H9 (cell line): ENCODE results near the gene PAK1. TPM values are rescaled to one million over a fixed set of nuclear protein-coding genes. Genes with fewer than 3 reads are reported as not detected.

Source experiments
- DNase-seq: peaks from one replicate; pipeline ENCODE4 v3.0.0-alpha.2; 2017
- H2AFZ ChIP-seq: one replicate; pipeline ENCODE4 v1.6.1; 2013; ENCODE audit warnings: mild to moderate bottlenecking, low read length, control low read depth, moderate library complexity
- H2AK5ac ChIP-seq: 2 replicates; pipeline ENCODE4 v1.6.1; 2013; ENCODE audit warnings: low read length, control low read depth, mixed read lengths; ENCODE audit not compliant: insufficient read length
- H2BK120ac ChIP-seq: one replicate; pipeline ENCODE4 v1.6.1; 2013; ENCODE audit warnings: low read depth, mild to moderate bottlenecking, low read length, control low read depth, inconsistent platforms; ENCODE audit not compliant: poor library complexity, severe bottlenecking
- H2BK12ac ChIP-seq: 2 replicates; pipeline ENCODE4 v1.6.1; 2013; ENCODE audit warnings: low read length, control low read depth, mixed read lengths, low read depth; ENCODE audit not compliant: insufficient read length
- H2BK15ac ChIP-seq: 2 replicates; pipeline ENCODE4 v1.6.1; 2013; ENCODE audit warnings: low read depth, low read length, control low read depth
- H2BK20ac ChIP-seq: one replicate; pipeline ENCODE4 v1.6.1; 2013; ENCODE audit warnings: low read depth, mild to moderate bottlenecking, low read length, control low read depth, inconsistent platforms; ENCODE audit not compliant: poor library complexity, severe bottlenecking
- H2BK5ac ChIP-seq: 2 replicates; pipeline ENCODE4 v1.6.1; 2013; ENCODE audit warnings: low read length, control low read depth, mixed read lengths; ENCODE audit not compliant: insufficient read length
- H3K14ac ChIP-seq: 2 replicates; pipeline ENCODE4 v1.6.1; 2013; ENCODE audit warnings: low read length, control low read depth; ENCODE audit not compliant: insufficient read depth
- H3K18ac ChIP-seq: 2 replicates; pipeline ENCODE4 v1.6.1; 2013; ENCODE audit warnings: low read depth, mild to moderate bottlenecking, mixed read lengths, low read length, control low read depth; ENCODE audit not compliant: insufficient read length
- H3K23ac ChIP-seq: 2 replicates; pipeline ENCODE4 v1.6.1; 2013; ENCODE audit warnings: low read length, control low read depth, mixed read lengths, low read depth; ENCODE audit not compliant: insufficient read length
- H3K23me2 ChIP-seq: 2 replicates; pipeline ENCODE4 v1.6.1; 2013; ENCODE audit warnings: low read depth, mild to moderate bottlenecking, mixed read lengths, low read length, control low read depth; ENCODE audit not compliant: insufficient read length, poor library complexity, severe bottlenecking
- H3K27ac ChIP-seq: 2 replicates; pipeline ENCODE4 v1.5.1; 2013; ENCODE audit warnings: low read length, control low read depth, mixed read lengths, low read depth; ENCODE audit not compliant: insufficient read length
- H3K27me3 ChIP-seq: 2 replicates; pipeline ENCODE4 v1.6.1; 2013; ENCODE audit warnings: low read length, control low read depth, inconsistent platforms; ENCODE audit not compliant: insufficient read depth
- H3K4ac ChIP-seq: 2 replicates; pipeline ENCODE4 v1.6.1; 2013; ENCODE audit warnings: low read depth, mild to moderate bottlenecking, control low read depth, inconsistent platforms, low read length, moderate library complexity
- H3K4me1 ChIP-seq: 2 replicates; pipeline ENCODE4 v1.6.1; 2013; ENCODE audit warnings: low read length, control low read depth, inconsistent platforms; ENCODE audit not compliant: insufficient read depth
- H3K4me2 ChIP-seq: 2 replicates; pipeline ENCODE4 v1.6.1; 2013; ENCODE audit warnings: low read length, control low read depth, mixed read lengths; ENCODE audit not compliant: insufficient read length, insufficient read depth
- H3K56ac ChIP-seq: 2 replicates; pipeline ENCODE4 v1.6.1; 2013; ENCODE audit warnings: low read depth, mild to moderate bottlenecking, mixed read lengths, low read length, control low read depth; ENCODE audit not compliant: insufficient read length
- H3K79me1 ChIP-seq: 2 replicates; pipeline ENCODE4 v1.6.1; 2013; ENCODE audit warnings: low read depth, mild to moderate bottlenecking, moderate library complexity, low read length, control low read depth, inconsistent platforms; ENCODE audit not compliant: insufficient read depth, poor library complexity, severe bottlenecking
- H3K79me2 ChIP-seq: 2 replicates; pipeline ENCODE4 v1.6.1; 2013; ENCODE audit warnings: low read length, control low read depth, inconsistent platforms; ENCODE audit not compliant: insufficient read depth
- H3K9ac ChIP-seq: 2 replicates; pipeline ENCODE4 v1.6.1; 2013; ENCODE audit warnings: low read length, control low read depth, mixed read lengths; ENCODE audit not compliant: insufficient read length; ENCODE audit errors: extremely low read depth
- H3K9me3 ChIP-seq: one replicate; pipeline ENCODE4 v1.6.1; 2013; ENCODE audit warnings: low read depth, low read length, inconsistent platforms; ENCODE audit not compliant: control insufficient read depth
- H3T11ph ChIP-seq: one replicate; pipeline ENCODE4 v1.6.1; 2013; ENCODE audit warnings: mild to moderate bottlenecking, low read length, control low read depth, inconsistent platforms
- H4K20me1 ChIP-seq: one replicate; pipeline ENCODE4 v1.6.1; 2013; ENCODE audit not compliant: control insufficient read depth, insufficient read length, insufficient read depth
- H4K5ac ChIP-seq: 2 replicates; pipeline ENCODE4 v1.6.1; 2013; ENCODE audit warnings: low read depth, mild to moderate bottlenecking, mixed read lengths, low read length, control low read depth; ENCODE audit not compliant: insufficient read length
- H4K8ac ChIP-seq: replicated peaks from 2 replicates; pipeline ENCODE4 v1.6.1; 2013; ENCODE audit warnings: low read length, control low read depth, mixed read lengths, low read depth; ENCODE audit not compliant: insufficient read length
- H4K91ac ChIP-seq: 2 replicates; pipeline ENCODE4 v1.6.1; 2013; ENCODE audit warnings: low read depth, mild to moderate bottlenecking, moderate library complexity, mixed read lengths, low read length, control low read depth; ENCODE audit not compliant: insufficient read length
- H3K27ac Mint-ChIP-seq, 3 experiments: 2 replicates in 2 of 3; 3 replicates in 1 of 3; pipeline ENCODE4 v1.8.0; 2020 to 2021; ENCODE audit warnings: mixed read lengths in 3 of 3, mild to moderate bottlenecking in 1 of 3, moderate library complexity in 1 of 3
- H3K27me3 Mint-ChIP-seq: 2 replicates; pipeline ENCODE4 v1.8.0; 2021; ENCODE audit warnings: low read depth, mild to moderate bottlenecking, moderate library complexity, mixed read lengths
- H3K36me3 Mint-ChIP-seq, 3 experiments: 2 replicates in 2 of 3; 3 replicates in 1 of 3; pipeline ENCODE4 v1.8.0; 2020 to 2021; ENCODE audit warnings: low read depth in 3 of 3, mixed read lengths in 3 of 3; ENCODE audit not compliant: insufficient read depth in 1 of 3
- H3K4me1 Mint-ChIP-seq, 2 experiments: 2 replicates each; pipeline ENCODE4 v1.8.0; 2020; ENCODE audit warnings: mixed read lengths in 2 of 2
- H3K4me3 Mint-ChIP-seq, 2 experiments: 2 replicates in 1 of 2; 3 replicates in 1 of 2; pipeline ENCODE4 v1.8.0; 2020 to 2021; ENCODE audit warnings: mild to moderate bottlenecking in 2 of 2, mixed read lengths in 2 of 2, moderate library complexity in 1 of 2
- H3K9me3 Mint-ChIP-seq, 2 experiments: 2 replicates in 1 of 2; 3 replicates in 1 of 2; pipeline ENCODE4 v1.8.0; 2020; ENCODE audit warnings: mild to moderate bottlenecking in 2 of 2, mixed read lengths in 2 of 2, moderate library complexity in 1 of 2
- CTCF ChIP-seq: fragments of 200-600 bp; sonication (generic); conservative IDR thresholded peaks from 3 replicates; pipeline ENCODE4 v1.8.0; 2021; ENCODE audit warnings: antibody characterized with exemption, mild to moderate bottlenecking
- total RNA-seq: library from RNA; stranded (reverse); gene quantifications from 2 replicates; pipeline ENCODE4 v1.2.1, GENCODE V29; 2021

PAK1 gene
- total RNA-seq, 1 experiment from 2014 or later: 122 TPM

- Histone ChIP-seq H2BK120ac (no peak overlapping the region), H4K8ac (no peak overlapping the region), H4K20me1 (no peaks in the 10 kb centered on the region), H2BK15ac (no peak overlapping the region), H3K79me1 (no peaks in the 10 kb centered on the region), H3K56ac (no peak overlapping the region), H3K23ac (no peak overlapping the region), H2BK5ac (no peak overlapping the region), H3K4me2 (no peak overlapping the region), H3K4ac (no peak overlapping the region), H4K5ac (no peak overlapping the region), H3T11ph (no peak overlapping the region), H3K79me2 (no peaks in the 10 kb centered on the region), H2BK12ac (no peak overlapping the region), H2BK20ac (no peak overlapping the region), H3K23me2 (no peaks in the 10 kb centered on the region), H4K91ac (no peak overlapping the region), H3K14ac (no peak overlapping the region), H3K27me3 (no peaks in the 10 kb centered on the region), H2AFZ (no peak overlapping the region), H3K18ac (no peak overlapping the region), H3K4me1 (no peaks in the 10 kb centered on the region), H3K9me3 (no peaks in the 10 kb centered on the region), H2AK5ac (no peak overlapping the region), H3K9ac (no peak overlapping the region), H3K27ac (no peak overlapping the region)
- Mint-ChIP-seq H3K27me3 (no peaks in the 10 kb centered on the region; the same call in 1 of the 2 replicates), H3K9me3 (no peaks in the 10 kb centered on the region), H3K36me3 (no peaks in the 10 kb centered on the region), H3K4me1 (peaks cover 9% of the 10 kb centered on the region in 2 experiments), H3K27ac (no peak overlapping the region), H3K4me3 (no peak overlapping the region)
- TF ChIP-seq CTCF: no peak
- DNase-seq: no peak
Observed at GRCh38 chr11:77308838-77309237, 165.1 kb downstream of the PAK1 start.
